GM21526 (cell line): ENCODE measurements around the gene RRBP1.

ENCODE experiments used
- ATAC-seq: cut with Tn5 transposase; IDR thresholded peaks from one replicate; pipeline ENCODE4 v1.9.1; 2021; ENCODE audit warnings: moderate library complexity; ENCODE audit not compliant: unreplicated experiment, low FRiP score

Gene RRBP1

GRCh38 chr20:17651129-17651759, 30.8 kb downstream of the RRBP1 start:
- ATAC-seq, result no peak

GRCh38 chr20:17650301-17651128, 31.5 kb downstream of the RRBP1 start:
- no peak for ATAC-seq

- no peak for ATAC-seq
Measured at GRCh38 chr20:17648791-17649730, 33.0 kb downstream of the RRBP1 start.

- no peak for ATAC-seq
Measured at GRCh38 chr20:17648315-17648646, 33.8 kb downstream of the RRBP1 start.

GRCh38 chr20:17647391-17648314, 34.4 kb downstream of the RRBP1 start:
- ATAC-seq, result no peak

GRCh38 chr20:17646961-17647301, 35.1 kb downstream of the RRBP1 start:
- no peak for ATAC-seq

GRCh38 chr20:17646209-17646960, 35.7 kb downstream of the RRBP1 start:
- ATAC-seq, result no peak

GRCh38 chr20:17645546-17646208, 36.4 kb downstream of the RRBP1 start:
- no peak for ATAC-seq

GRCh38 chr20:17645010-17645409, 37.0 kb downstream of the RRBP1 start:
- ATAC-seq, result no peak

GRCh38 chr20:17644451-17644850, 37.6 kb downstream of the RRBP1 start:
- ATAC-seq, result no peak

GRCh38 chr20:17643531-17644188, 38.4 kb downstream of the RRBP1 start:
- ATAC-seq, result no peak

GRCh38 chr20:17642404-17643269, 39.4 kb downstream of the RRBP1 start:
- no peak for ATAC-seq

GRCh38 chr20:17641993-17642392, 40.0 kb downstream of the RRBP1 start:
- no peak for ATAC-seq

- no peak for ATAC-seq
Measured at GRCh38 chr20:17641520-17641964, 40.5 kb downstream of the RRBP1 start.

- no peak for ATAC-seq
Measured at GRCh38 chr20:17640875-17641378, 41.1 kb downstream of the RRBP1 start.

- ATAC-seq, result no peak
Measured at GRCh38 chr20:17640146-17640874, 41.7 kb downstream of the RRBP1 start.
